SK-N-MC (cell line): Measurements from ENCODE around the gene ADAMTS4.
A peak's percentile ranks its signal among the peaks of the same experiment; 100 is the strongest.

ENCODE experiments used
- DNase-seq: peaks from one replicate; pipeline ENCODE4 v3.0.0-alpha.2; 2011; ENCODE audit warnings: low read depth, low spot score
- H3K27ac ChIP-seq: fragments of 200-600 bp; sonication (generic); 2 replicates; pipeline ENCODE4 v1.5.1; 2016; ENCODE audit warnings: mixed run types
- H3K36me3 ChIP-seq: fragments of 200-600 bp; sonication (generic); 2 replicates; pipeline ENCODE4 v1.6.1; 2017; ENCODE audit warnings: antibody characterized with exemption, low read length, mixed read lengths; ENCODE audit not compliant: insufficient read depth
- H3K4me3 ChIP-seq: fragments of 200-600 bp; sonication (generic); 2 replicates; pipeline ENCODE4 v1.5.1; 2016
- H3K9ac ChIP-seq: fragments of 200-600 bp; sonication (generic); 2 replicates; pipeline ENCODE4 v1.8.0; 2017; ENCODE audit warnings: mixed run types, mixed read lengths; ENCODE audit not compliant: insufficient read length
- H3K9me3 ChIP-seq: fragments of 200-600 bp; sonication (generic); 2 replicates; pipeline ENCODE4 v1.6.1; 2017; ENCODE audit warnings: low read depth, mild to moderate bottlenecking, antibody characterized with exemption, low read length, moderate library complexity, mixed read lengths
- EZH2 ChIP-seq: fragments of 200-600 bp; sonication (generic); IDR thresholded peaks from one replicate; pipeline ENCODE4 v1.6.1; 2017; ENCODE audit warnings: antibody characterized with exemption
- FOXP2 ChIP-seq: optimal IDR thresholded peaks from 2 replicates; pipeline ENCODE3; 2011; ENCODE audit warnings: mild to moderate bottlenecking, moderate library complexity; ENCODE audit not compliant: insufficient read depth; ENCODE audit errors: extremely low read length, control extremely low read depth
- POLR2AphosphoS5 ChIP-seq: IDR thresholded peaks from 2 replicates; pipeline ENCODE4 v1.6.1; 2012; ENCODE audit warnings: mild to moderate bottlenecking, low read depth, low read length, borderline replicate concordance

Gene ADAMTS4, protein sequence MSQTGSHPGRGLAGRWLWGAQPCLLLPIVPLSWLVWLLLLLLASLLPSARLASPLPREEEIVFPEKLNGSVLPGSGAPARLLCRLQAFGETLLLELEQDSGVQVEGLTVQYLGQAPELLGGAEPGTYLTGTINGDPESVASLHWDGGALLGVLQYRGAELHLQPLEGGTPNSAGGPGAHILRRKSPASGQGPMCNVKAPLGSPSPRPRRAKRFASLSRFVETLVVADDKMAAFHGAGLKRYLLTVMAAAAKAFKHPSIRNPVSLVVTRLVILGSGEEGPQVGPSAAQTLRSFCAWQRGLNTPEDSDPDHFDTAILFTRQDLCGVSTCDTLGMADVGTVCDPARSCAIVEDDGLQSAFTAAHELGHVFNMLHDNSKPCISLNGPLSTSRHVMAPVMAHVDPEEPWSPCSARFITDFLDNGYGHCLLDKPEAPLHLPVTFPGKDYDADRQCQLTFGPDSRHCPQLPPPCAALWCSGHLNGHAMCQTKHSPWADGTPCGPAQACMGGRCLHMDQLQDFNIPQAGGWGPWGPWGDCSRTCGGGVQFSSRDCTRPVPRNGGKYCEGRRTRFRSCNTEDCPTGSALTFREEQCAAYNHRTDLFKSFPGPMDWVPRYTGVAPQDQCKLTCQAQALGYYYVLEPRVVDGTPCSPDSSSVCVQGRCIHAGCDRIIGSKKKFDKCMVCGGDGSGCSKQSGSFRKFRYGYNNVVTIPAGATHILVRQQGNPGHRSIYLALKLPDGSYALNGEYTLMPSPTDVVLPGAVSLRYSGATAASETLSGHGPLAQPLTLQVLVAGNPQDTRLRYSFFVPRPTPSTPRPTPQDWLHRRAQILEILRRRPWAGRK

GRCh38 chr1:161198897-161199431 lies at the start of gene ADAMTS4:
Gene ADAMTS4, minus strand, starts transcription at chr1:161199054. Its CDS starts 427 bp downstream, at chr1:161198627.
- TF ChIP-seq POLR2AphosphoS5 (peak; percentile 100), FOXP2 (no peak), EZH2 (no peak)
- H3K9me3 ChIP-seq: no peaks in the 10 kb centered on the region
- peak within 1 kb of the TSS; percentile 83 for H3K4me3 ChIP-seq
- peak within 1 kb of the TSS; percentile 99 for H3K27ac ChIP-seq
- peak within 1 kb of the TSS; percentile 79 for H3K9ac ChIP-seq
- DNase-seq: peak; percentile 96
- peaks cover 34% of the 10 kb centered on the region for H3K36me3 ChIP-seq

DNA sequence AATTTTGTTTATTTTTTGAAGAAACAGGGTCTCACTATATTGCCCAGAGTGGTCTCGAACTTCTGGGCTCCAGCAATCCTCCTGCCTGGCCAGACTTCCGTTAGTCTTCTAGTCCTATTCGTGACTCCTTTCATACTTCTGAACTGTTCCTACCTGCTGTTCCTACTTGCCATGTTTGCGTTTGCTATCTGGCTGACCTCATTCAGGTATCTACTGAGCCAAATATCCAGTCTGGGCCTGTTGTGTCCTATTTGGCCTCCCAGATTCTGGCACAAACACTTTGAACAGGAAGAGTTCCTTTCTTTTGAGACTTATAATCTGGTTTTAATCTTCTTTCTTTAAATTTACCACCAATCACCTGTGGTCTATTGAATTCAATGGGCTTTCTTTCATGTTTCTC lies 46.0 kb upstream of the ADAMTS4 start:
- Histone ChIP-seq H3K9me3 (no peaks in the 10 kb centered on the region), H3K4me3 (no peak overlapping the region), H3K27ac (no peak overlapping the region), H3K9ac (no peak overlapping the region), H3K36me3 (no peaks in the 10 kb centered on the region)
- DNase-seq: no peak
- TF ChIP-seq POLR2AphosphoS5 (no peak), EZH2 (no peak), FOXP2 (no peak)

- no peaks in the 10 kb centered on the region for H3K36me3 ChIP-seq
- no peak for DNase-seq
- H3K9me3 ChIP-seq: no peaks in the 10 kb centered on the region
- H3K27ac ChIP-seq: no peak overlapping the region
- no peak overlapping the region for H3K4me3 ChIP-seq
- H3K9ac ChIP-seq: no peak overlapping the region
- no peak for TF ChIP-seq FOXP2
- TF ChIP-seq POLR2AphosphoS5: no peak
- no peak for TF ChIP-seq EZH2
Observed at GRCh38 chr1:161242313-161242712, 43.5 kb upstream of the ADAMTS4 start.

DNA sequence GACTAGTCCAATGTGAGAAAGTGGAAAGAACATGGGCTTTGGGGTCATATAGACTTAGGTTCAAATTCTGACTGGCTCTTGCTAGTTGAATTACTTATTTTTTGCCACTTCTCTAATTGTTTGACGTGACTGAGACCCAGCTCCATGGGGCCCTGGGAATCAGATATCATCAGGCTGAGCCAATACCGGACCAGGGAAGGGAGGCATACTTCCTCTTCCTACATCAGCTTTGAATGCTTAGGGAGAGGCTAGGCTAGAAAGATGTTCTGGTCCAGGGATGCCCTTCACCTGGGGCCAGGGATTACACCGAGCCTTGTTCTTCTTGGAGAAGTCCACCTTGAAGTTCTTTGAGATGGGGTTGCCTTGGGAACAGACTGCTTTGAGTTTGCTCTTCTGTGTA lies 42.8 kb upstream of the ADAMTS4 start:
- no peak overlapping the region for H3K27ac ChIP-seq
- no peak overlapping the region for H3K9ac ChIP-seq
- TF ChIP-seq POLR2AphosphoS5: no peak
- no peak for TF ChIP-seq EZH2
- no peak for TF ChIP-seq FOXP2
- H3K36me3 ChIP-seq: no peaks in the 10 kb centered on the region
- DNase-seq: no peak
- H3K9me3 ChIP-seq: no peaks in the 10 kb centered on the region
- no peak overlapping the region for H3K4me3 ChIP-seq

DNA sequence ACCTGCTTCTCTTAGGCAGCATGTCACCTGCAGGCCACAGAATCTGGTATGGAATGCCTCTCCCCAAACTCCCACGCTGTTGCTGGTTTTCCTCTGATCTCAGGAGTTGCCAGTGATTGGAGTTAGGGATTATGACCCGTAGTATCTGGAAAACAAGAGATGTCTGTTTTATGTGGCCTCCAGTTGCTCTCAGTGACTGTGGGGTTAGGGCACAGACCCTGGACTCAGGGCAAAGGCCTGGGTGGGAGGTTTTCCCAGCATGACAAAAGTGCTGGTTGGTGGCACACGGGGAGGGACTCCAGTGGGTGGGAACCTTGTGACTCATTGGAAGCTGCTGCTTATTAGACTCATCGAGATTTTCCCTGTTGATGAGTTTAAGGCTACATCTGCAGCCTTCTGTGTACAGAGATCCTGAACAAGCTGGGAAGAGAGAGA lies 39.2 kb upstream of the ADAMTS4 start, which contains the start of gene NR1I3:
TSS of gene NR1I3 (minus strand) at position 165 of the 435 bp plus-strand sequence. CDS start 1,638 bp downstream, outside the sequence.
- Histone ChIP-seq H3K36me3 (no peaks in the 10 kb centered on the region), H3K9ac (no peak within 1 kb of the TSS), H3K27ac (no peak within 1 kb of the TSS), H3K4me3 (no peak within 1 kb of the TSS), H3K9me3 (no peaks in the 10 kb centered on the region)
- no peak for TF ChIP-seq FOXP2
- TF ChIP-seq POLR2AphosphoS5: no peak
- no peak for TF ChIP-seq EZH2
- no peak for DNase-seq

DNA sequence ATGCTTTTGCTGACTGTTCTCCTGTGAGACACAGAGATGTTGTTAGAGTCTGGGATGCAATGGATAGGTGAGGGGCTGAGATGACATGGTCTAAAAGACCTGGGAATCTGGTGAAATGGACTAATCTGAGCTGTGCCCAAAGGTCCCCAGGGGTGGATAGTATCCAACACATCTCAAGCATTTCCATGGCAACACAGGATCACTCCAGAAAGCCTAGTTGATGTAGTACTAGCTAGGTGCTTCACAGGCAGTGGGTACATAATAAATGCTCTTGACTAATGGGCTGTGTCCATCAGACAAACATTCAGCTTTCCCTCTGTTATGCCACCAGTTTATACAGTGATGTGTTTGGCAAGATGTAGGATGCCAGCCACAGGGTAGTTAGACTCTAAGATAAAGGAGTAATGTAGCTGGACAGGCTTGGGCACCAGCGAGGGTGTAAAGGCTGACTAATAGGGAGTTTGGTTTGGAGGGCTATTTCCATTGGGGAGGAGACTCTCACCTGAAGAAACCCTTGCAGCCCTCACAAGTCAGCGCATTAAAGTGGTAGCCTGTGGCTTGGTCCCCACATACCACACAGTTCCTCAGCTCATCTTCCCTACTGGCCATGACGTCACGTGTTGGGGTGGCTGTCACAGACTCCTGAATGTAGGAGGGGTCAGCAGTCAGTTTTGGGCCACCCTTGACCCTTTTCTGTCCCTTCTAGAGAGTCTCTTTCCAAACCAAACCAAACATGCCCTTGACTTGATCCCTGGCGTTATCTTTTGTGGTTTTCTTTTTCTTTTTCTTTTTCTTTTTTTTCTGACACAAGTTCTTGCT lies 37.3 kb upstream of the ADAMTS4 start:
- Histone ChIP-seq H3K9ac (no peak overlapping the region), H3K9me3 (no peaks in the 10 kb centered on the region), H3K27ac (no peak overlapping the region), H3K4me3 (no peak overlapping the region), H3K36me3 (no peaks in the 10 kb centered on the region)
- TF ChIP-seq POLR2AphosphoS5: no peak
- TF ChIP-seq FOXP2: no peak
- TF ChIP-seq EZH2: no peak
- no peak for DNase-seq

GRCh38 chr1:161233102-161233501 lies 34.2 kb upstream of the ADAMTS4 start:
- H3K36me3 ChIP-seq: peaks cover 15% of the 10 kb centered on the region; the same call in 1 of the 2 replicates
- H3K9me3 ChIP-seq: no peaks in the 10 kb centered on the region
- H3K4me3 ChIP-seq: no peak overlapping the region
- TF ChIP-seq FOXP2 (no peak), EZH2 (no peak), POLR2AphosphoS5 (no peak)
- no peak overlapping the region for H3K9ac ChIP-seq
- no peak overlapping the region for H3K27ac ChIP-seq
- DNase-seq: no peak

- no peak for DNase-seq
- Histone ChIP-seq H3K4me3 (no peak overlapping the region), H3K9ac (no peak overlapping the region), H3K36me3 (peaks cover 16% of the 10 kb centered on the region; the same call in 1 of the 2 replicates), H3K9me3 (no peaks in the 10 kb centered on the region), H3K27ac (no peak overlapping the region)
- no peak for TF ChIP-seq FOXP2
- TF ChIP-seq POLR2AphosphoS5: no peak
- TF ChIP-seq EZH2: no peak
Observed at GRCh38 chr1:161230762-161231161, 31.9 kb upstream of the ADAMTS4 start.
